H54 (cell line): ENCODE results near the gene AMN.

Source experiments
- DNase-seq: peaks from one replicate; pipeline ENCODE4 v3.0.0; 2011; ENCODE audit warnings: low spot score, mixed read lengths; ENCODE audit not compliant: insufficient read length
- FAIRE-seq: peaks from 3 replicates; lab custom pipeline; 2011; peaks lifted over from hg19 to GRCh38; lab: Jason Lieb, UNC
- POLR2A ChIP-seq: IDR thresholded peaks from 2 replicates; pipeline ENCODE4 v1.6.1; 2011; ENCODE audit warnings: low read depth, mild to moderate bottlenecking, low read length

Gene AMN

GRCh38 chr14:102931580-102932285 lies 9.3 kb downstream of the AMN start:
- FAIRE-seq = no peak
- TF ChIP-seq POLR2A = no peak
- no peak for DNase-seq

- no peak for FAIRE-seq
- TF ChIP-seq POLR2A = no peak
- no peak for DNase-seq
Observed at GRCh38 chr14:102932484-102933248, 10.2 kb downstream of the AMN start.

GRCh38 chr14:102933618-102934231 lies 11.3 kb downstream of the AMN start:
- no peak for DNase-seq
- no peak for TF ChIP-seq POLR2A
- FAIRE-seq = no peak

- DNase-seq = no peak
- no peak for FAIRE-seq
- TF ChIP-seq POLR2A = no peak
Observed at GRCh38 chr14:102935756-102936155, 13.3 kb downstream of the AMN start.

- TF ChIP-seq POLR2A = no peak
- FAIRE-seq (no peak), DNase-seq (no peak)
Observed at GRCh38 chr14:102937331-102938175, 15.1 kb downstream of the AMN start.

DNA sequence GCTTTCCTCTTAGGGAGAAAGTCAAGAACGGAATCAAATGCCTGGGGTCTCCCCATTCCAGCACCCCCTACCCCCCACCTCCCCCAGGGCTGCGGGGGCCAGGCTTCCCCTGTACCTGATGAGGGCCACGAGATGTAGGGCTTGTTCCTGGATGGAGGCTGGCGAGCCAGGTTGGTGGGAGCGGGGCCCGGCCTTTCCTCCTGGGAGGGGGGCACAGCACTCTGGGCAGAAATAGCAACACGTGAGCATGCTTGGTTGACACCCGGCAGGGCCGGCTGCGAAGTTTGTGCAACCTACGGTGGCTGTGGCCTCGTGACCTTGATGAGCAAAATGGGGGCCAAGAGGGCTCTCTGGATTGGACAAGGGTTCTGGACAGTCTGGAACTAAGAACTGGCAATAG lies 15.7 kb downstream of the AMN start:
- DNase-seq (no peak), FAIRE-seq (no peak)
- no peak for TF ChIP-seq POLR2A

GRCh38 chr14:102939329-102939728 lies 16.9 kb downstream of the AMN start:
- DNase-seq (no peak), FAIRE-seq (no peak)
- no peak for TF ChIP-seq POLR2A

DNA sequence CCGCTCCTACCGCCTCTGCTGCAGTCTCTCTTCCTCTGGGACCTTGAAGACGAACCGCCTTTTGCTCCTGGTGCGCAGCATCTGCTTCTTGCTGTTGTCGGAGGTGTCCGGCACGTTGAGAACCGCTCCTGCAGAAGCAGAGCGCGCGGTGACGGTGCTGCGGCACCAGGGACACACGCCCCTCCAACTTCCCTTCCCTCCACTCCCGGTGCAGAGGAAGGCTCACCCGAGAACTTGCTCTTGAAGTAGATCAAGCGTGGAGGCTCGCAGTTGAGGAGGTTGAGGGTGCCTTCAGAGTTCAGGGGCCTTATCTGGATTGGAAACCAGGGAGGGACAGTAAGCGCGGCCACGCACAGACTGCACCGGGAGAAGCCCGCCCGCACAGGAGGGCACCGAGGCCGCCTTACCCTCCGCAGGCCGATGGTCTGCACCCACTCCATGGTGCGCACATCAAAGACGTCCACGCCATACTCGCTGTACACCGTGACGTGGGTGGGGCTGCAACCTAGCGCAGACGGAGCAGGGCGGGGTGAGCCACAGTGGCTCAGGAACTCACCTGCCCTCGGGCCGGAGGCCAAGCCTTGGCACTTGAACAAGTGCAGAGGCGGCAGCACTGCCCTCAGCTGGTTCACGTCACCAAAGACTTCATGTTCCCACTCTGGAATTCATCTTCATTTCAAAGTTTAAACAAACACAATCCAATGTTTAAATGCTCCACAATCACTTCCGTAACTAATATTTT lies 17.5 kb downstream of the AMN start:
- no peak for DNase-seq
- no peak for FAIRE-seq
- no peak for TF ChIP-seq POLR2A

DNA sequence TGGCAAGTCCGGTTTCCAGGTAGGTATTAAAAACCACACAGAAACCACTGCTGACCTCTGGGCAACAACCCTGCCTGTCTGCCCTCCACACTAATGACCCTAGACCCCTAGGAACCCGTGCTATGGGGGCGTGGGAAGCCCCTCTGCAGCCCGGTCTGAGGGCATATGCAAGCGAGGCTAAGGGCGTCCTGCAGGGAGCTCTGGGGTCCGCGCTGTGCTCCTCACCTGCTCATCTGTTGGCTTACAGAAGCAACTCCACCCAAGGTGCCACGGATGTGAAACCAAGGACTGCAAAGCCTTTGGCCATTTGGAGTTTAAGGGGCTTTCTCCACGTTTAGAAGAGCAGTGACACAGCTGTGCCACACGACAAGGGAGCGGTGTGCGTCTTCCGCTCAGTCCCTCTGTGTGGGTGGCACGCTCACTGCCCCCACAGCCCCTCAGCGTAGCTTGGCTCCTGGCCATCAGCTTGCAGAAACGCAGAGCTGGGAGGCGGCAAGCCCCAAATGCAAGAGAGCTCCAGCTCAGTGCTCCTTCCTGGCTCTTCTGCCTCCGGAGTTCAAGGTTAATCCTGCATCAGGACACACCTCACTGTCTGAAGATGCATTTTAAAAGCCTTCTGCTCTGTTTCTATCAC lies 18.4 kb downstream of the AMN start:
- FAIRE-seq (no peak), DNase-seq (no peak)
- no peak for TF ChIP-seq POLR2A

DNA sequence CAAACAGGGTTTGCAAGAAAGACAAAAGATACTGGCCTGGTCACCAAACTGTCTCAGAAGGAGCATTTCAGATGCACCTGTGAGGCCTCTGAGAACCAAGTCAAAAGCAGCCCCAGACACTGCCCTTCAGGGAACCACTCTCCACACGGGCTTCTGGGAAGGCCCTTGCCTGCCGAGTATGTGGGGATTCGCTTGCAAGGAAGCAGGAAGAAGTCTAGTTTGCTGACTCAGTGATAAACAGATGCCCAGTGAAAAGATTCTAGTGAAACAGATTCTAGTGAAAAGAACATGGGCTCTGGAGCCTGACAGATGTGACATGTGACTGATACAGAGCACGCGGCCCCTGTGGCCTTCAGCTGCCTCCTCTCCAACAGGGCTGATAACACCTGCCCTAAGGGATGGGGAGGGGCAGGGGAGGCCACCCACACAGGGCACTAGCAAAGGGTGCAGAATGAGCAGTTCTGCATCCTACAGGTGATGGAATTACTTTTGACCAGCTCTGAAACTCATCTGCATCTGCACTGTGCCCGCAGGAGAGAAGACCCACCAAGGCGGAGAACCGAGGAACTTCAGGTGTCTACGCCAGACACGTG lies 19.1 kb downstream of the AMN start:
- DNase-seq (no peak), FAIRE-seq (no peak)
- no peak for TF ChIP-seq POLR2A

- DNase-seq (no peak), FAIRE-seq (no peak)
- no peak for TF ChIP-seq POLR2A
Observed at GRCh38 chr14:102942069-102942468, 19.6 kb downstream of the AMN start.

DNA sequence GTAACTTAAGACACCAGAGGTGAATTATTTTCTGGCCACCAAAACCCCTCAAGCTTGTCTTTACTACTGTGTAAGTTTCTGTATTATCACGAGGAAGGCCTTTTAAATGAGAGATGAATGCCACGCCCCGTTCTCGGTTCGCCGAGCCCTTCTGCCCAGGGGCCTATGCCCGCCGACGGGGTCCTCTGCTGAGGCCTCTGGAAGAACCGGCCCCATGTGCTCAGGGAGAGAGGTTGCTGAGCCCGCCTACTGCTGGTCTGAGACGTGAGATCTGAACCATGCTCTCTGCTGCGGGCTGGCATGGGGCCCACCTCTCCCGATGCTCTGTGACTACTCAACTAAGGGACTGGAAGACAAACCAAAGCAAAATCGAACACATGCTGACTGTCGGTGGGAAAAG lies 21.0 kb downstream of the AMN start:
- TF ChIP-seq POLR2A = no peak
- DNase-seq (no peak), FAIRE-seq (no peak)
